Measurements from ENCODE around the gene SEPSECS.

GRCh38 chr4:25178838-25179261, 18.6 kb upstream of the SEPSECS start:
- TF ChIP-seq CTCF (IDR thresholded peaks at IDR 0.05) (no peak), POLR2A (IDR thresholded peaks at IDR 0.05) (no peak)
